Stimulated activated naive CD4-positive, alpha-beta T cell treated with Interleukin-2 at 50 U/mL for 16 hours (primary cell): ENCODE measurements around the gene GNAL.

Experiments
- DNase-seq: peaks from one replicate; lab custom pipeline; 2025; lab: John Stamatoyannopoulos, UW

The GNAL gene

DNA sequence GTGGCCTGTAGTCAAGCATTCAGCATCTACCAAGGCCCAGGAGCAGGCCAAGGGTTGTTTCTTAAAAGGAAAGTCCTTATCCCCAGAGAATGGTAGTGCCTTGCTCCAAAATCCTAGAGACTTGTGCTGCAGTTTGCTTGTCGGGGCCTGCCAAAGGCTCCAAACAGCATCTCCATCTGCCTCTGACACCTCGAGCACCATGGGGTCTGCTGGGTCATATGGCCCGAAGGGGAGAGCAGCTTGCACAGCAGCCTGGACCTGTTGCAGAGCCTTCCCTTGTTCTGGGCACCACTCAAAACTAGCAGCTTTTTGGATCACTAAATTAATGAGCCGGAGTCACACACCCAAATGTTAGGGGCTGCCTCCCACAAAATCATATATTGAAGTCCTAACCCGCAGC, 35.7 kb downstream of the GNAL start:
- no peak for DNase-seq

DNA sequence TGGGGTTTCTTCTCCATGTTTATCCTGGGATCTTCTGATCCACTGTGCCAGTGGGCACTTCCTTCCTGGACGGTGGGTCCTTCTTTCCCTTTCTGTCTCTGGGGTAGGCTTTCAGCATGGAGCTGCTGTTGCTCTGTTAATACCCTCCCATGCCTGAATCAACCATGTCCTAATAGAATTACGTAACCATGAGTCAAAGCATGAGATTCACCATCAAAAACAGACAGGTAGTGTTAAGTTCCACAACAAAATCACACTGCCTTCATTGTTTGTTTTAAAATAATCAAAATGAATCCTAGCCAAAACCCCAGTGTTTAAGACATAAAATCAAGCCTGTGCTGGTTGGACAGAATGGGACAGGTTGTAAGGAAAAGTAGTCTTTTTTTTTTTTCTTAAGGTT, 37.5 kb downstream of the GNAL start:
- no peak for DNase-seq

DNA sequence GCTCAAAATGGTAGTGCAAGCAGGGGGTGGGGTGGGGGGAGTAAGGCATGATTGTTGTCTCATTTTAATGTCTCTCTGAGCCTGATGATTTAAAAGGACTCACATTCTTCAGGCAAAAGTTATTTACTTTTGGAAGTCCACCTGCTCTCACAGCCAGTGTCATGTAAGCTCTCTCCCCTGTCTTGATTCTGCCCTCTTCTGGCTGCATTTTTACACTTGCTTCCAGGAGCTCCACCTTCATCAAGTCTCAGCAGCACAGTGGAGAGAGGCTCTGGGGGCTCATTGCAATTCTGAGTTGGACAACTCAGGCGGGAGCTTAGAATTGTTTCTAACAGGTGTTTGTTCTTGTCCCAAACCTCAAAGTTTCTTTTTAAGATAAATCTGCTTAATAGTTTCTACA, 39.2 kb downstream of the GNAL start:
- DNase-seq: no peak

DNA sequence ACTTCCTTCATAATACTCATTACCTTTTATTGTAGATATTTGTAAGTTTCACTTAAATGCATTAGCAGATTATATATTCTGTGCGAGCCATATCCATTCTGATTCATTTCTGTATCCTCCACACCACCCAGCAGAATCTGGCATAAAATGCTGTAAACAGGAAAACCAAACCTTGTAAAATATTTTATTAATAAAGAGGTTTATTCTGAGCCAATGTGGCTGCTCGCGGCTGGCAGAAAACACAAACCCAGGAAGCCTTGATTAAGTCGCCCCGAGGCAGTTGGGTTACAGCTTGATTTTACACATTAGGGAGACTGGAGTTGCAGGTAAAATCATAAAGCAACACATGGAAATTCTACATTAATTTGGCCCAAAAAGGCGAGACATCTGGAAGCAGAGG, 40.5 kb downstream of the GNAL start:
- no peak for DNase-seq

DNA sequence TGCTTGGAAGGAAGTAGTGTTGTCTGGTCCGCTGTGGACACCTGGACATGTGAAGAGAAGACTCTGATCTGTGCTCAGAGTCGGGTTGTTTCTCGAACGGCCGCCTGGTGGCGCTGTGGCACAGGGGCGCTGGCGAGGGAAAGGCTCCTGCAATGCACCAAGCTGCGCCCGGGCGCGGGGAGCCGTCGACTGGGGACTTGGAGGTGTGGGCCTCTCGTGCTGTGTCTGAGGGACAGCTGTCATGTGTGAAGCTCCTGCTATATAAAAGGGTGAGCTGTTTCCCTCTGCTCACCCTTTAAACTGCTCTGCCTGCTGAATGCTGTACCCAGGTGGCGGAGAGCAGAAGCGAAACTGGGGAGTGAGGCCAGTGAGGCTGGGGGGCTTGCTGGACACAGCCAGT, 44.0 kb downstream of the GNAL start:
- peak; percentile 45 for DNase-seq

DNA sequence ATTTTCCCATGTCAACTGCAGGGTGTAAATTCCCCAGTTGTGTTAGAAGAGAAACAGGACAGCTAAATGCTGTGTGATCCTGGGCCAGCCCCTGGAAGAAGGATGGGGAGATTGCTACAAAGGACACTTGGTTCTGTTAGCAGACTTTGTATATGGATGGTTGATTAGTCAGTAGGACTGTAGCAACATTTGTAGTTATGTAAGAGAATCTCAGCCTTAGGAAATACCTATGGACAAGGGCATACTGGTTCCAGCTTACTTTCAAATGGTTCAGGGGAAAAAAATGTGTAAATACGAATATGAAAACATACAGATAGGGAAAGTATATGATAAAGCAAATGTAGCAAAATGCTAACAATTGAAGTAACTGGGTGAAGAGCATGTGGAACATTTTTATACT, 47.6 kb downstream of the GNAL start:
- DNase-seq: no peak

DNA sequence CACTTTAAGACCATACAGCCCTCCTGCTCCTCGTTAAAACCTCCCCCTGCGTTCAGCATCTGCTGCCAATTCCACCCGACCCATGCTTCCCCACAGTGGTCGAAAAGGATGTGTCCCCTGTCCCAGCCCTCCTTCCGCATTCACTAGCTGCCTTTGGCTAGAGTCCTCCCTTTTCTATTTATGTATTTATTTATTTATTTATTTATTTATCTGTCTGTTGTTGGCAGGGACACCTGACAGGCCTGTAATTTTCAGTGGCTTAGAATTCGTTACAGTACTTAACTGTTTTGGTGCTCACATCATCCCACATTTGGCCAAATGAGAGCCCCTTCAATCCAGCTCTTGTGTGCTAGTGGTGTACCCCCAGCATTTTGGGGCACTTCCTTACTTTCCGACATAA, 50.8 kb downstream of the GNAL start:
- no peak for DNase-seq

DNA sequence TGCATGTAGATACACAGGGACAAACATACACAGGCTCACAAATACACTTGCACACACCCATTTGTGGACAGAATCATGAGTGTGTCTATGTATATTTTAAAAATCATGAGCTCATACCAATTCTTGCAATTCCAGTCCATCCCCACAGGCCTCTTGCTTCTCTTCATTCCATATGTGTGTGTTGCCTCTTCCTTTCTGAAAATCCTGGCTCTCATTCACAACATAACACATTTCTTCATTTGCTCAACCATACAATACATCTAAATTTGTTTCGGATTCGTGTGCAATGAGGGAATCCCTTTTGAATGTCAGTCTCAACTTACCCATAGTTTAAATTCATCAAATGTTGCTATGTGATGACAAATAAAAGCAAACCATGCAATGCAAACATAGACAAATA, 51.4 kb downstream of the GNAL start:
- no peak for DNase-seq

DNA sequence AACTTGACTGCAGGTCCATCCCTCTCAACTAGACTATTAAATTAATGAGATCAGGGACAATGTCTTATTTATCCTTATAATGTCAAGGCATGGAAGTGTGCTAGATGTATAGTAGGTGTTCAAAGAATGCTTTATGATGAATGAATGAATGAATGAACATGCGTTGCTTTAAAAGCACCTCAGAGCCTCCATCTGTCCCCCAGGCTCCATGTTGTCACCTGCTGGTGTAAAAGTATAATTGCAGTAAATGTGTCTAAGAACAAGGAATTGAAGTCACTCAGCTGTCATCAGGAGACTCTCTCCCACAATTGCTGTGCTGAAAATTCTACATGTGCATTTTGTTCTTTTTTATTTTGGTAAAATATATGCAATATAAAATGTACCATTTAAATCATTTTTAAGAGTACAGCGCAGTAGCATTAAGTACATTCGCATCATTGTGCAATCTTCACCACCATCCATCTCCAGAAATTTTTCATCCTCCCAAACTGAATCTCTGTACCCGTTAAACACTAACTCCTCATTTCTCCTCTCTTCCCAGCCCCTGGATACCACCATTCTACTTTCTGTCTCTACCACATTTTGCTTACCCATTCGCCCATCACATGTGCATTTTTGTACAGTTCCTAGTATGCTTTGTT, 52.6 kb downstream of the GNAL start:
- DNase-seq: no peak

DNA sequence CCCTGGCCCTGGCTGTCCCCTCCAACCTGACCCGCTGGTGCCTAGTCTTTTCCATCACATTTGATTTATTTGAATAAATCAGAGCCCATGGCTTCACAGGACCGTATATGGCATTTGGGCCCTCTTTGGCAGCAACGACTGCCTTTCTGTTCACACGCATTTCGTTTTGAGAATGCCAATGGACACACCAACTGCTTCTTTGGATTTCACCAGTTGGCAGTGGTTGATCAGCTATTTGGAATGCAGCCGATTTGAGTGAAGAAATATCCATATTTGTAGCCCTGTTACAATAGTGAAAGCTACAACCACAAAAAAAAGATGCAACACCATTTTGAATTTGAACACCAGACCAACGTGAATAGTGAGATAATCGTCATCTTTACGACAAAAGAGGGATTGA, 56.5 kb downstream of the GNAL start:
- DNase-seq: no peak

DNA sequence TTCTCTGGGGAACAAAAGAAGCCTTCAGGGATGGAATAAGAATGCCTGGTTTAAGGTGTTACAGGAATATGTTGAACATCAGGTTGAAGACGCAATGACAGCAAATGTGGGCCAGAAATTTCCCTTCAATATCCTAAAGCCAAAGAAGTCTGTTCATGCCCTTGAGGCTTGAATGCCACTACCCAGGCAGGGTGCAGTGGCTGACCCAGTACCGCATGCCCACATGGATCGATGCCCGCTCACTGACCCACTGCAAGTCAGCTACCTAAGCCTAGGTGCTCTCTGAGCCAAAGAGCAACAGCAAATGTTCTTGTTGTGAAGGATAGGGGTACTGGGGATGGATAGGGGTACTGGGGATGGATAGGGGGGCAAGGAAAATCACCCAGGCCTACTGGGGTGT, 58.2 kb downstream of the GNAL start:
- DNase-seq: no peak

DNA sequence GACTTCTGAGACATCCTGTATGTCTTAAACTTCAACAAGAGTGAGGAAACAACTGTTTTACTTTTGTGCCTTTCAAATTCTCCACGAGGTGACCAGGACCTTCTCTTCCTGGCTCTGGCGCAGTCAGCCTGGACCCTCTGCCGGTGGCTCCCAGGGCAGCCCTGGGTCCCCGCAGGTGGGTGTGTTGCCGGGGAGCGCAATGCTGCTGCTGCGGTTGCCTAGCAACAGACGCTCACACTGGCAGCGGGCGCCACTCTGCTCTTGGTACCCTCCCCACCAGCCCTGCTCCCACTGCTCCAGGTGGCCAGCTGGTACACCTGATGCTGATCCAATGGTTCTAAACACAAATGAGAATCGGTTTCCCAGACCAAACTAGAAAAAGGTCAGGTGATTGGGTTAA, 58.7 kb downstream of the GNAL start:
- no peak for DNase-seq

DNA sequence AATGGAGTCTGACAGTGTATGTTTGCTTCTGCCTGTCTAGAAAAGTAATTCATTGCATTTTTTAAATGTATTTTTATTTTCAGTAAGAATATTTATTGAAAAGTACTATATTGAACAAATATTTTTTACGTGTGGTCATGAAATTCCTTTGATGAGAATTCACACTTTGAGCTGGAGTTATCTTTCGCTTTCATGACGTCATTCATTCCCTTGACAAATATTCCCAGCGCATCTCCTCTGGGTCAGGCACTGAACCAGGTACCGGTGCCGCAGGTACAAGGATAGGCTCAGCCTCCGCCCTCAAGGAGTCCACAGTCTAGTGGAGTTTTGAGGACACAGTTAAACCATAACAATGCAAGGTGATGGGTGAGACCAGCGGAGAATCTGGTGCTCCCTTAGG, 60.2 kb downstream of the GNAL start:
- no peak for DNase-seq

DNA sequence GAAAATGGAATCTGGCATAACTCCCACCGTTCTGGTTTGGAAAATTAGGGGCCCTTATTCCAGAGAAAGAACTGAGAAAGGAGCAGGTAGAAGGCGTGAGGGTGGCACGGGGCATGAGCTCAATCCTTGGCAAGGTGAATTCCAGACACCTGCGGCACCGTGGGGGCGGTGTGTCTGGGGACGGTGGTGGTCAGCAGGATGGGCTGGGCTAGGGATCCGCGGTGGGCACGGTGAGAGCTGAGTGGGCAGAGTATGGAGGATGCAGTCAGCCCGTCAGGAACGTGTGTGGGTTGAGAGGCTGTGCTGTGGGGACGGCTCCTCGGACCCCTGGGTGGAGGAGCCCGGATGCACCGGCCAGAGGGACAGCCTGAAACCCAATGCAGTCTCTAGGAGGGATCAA, 61.1 kb downstream of the GNAL start:
- DNase-seq: no peak

DNA sequence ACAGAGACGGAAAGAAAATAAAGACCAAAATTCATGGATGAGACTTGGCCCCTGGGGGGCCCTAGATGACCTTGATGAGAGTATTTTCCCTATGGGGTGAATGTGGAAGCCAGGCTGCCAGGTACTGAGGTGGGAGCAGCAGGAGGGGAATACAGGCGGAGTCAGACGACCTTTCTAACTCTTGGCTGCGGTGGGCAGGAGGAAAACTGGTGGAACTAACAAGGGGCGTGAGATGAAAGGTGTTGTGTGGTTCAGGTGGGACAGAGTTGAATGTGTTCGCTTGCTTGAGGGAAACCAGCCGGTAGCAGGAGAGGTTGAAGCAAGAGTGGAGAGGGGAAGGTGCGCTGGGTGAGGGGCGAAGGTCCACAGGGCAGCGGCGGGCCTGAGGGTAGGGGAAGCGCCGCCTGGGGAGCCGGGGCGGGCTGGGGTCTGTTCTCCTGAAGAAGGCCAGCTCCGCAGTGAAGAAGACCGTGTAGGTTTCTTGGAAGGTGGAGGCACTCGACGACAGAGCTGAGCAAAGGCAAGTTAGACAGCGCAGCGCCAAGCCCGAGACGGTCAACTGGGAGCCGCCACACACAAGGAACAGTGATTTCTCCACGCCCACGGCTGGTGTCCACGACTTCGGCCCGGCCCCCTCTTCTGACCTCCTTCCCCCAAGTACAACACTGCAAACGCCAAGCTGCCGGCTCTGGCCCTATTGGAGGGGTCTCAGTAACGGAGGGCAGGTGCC, 61.7 kb downstream of the GNAL start:
- DNase-seq: no peak

DNA sequence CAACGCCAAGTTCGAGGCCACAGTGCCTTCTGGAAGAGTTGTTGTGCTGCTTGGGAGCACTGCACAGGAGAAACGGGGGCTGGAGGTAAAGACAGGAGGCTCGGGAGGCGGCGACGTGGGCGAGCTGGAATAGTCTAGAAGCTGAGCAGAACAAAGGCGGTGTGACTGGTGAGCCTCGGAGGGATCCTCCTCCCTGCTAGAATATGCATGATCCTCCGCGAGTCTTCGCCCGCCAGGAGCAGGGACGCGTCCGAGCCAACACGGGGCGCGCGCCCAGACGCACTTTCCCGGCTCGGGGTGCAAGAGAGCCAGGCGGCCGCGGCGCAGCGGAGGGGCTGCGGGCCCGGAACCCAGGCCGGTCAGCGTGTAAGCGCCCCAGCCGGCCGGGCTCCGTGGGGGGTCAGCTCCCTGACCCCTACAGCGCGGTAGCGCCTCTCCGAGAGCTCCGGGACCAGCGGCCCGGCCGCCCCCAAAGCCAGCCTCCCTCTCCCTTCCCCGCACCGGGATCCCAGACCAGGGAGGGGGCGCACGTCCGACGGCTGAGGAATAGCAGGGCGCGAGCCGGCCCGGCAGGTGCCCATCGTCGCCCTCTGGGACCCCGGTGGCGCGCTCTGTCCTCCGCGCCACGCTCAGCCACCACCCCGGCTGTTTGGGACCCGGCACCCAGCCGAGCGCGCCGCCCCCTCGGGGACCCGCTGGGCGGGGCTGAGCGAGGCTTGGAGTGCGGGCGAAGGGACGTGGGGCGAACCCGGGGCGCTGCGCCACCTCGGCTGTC, 62.5 kb downstream of the GNAL start:
- DNase-seq: no peak

DNA sequence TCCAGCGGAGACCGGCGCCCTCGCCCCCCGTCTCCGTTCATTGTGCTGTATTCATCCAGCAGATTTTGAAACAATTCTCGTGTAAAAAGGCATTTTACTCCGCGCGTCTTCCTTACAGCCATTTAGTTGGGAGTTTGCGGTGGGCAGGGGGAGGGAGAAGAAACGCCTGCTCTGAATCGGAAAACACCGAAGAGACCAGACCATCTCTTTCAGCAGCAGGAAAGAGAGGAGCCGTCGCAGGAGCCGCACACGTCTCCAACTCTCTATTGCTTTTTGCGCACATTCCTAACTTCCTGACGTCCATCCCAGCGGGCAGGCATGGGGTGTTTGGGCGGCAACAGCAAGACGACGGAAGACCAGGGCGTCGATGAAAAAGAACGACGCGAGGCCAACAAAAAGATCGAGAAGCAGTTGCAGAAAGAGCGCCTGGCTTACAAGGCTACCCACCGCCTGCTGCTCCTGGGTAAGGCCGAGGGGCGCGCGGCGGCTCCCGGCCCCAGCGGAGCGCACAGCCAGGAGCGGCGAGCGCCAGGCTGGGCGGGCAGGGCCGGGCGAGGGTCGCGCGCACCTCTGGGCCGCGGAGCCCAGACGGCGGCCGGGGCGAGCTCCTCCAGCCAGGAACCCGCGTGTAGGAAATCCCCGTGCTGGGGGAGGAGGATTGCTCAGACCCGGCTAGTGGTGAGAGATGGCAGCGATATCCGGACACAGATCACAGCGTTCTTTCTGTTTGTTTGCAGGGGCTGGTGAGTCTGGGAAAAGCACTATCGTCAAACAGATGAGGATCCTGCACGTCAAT, 63.2 kb downstream of the GNAL start:
- DNase-seq: no peak

DNA sequence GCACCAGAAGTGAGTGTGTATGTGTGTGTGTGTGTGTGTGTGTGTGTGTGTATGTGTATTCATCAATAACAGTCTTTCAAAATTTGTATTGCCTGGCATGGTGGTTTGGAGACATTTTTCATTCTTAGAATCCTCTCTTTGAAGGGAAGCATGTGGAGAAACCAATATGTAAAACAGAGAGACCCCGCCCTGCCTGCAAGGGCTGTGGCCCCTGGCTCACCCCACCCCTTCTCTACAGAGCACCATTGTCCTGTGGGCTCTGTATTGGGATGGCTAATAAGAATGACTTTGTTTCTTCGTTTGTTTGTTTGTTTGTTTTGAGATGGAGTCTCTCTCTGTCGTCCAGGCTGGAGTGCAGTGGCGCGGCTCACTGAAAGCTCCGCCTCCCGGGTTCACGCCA, 65.9 kb downstream of the GNAL start:
- no peak for DNase-seq

DNA sequence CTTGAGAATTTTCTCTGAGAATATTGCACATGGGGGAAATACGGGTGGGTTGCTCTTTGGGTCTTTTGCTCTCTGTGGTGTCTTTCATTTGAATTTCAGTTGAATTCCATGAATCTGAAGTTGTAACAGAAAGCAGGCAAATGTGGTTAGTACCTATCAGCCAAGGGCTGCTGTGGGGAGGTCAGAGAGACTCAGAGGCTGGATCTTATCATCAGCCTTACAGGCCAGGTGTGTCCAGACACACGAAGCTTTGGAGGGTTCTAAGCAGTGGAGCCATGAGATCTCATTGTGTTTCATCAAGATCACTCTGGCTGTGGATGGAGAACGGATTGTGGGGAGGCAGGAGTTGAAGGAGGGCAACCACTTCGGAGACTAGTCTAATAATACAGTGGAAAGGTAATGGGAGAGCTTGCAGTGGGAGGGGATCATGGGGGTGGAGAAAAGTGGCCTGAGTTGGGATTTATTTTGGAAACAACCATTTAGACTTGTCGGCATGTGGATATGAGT, 68.1 kb downstream of the GNAL start:
- no peak for DNase-seq

DNA sequence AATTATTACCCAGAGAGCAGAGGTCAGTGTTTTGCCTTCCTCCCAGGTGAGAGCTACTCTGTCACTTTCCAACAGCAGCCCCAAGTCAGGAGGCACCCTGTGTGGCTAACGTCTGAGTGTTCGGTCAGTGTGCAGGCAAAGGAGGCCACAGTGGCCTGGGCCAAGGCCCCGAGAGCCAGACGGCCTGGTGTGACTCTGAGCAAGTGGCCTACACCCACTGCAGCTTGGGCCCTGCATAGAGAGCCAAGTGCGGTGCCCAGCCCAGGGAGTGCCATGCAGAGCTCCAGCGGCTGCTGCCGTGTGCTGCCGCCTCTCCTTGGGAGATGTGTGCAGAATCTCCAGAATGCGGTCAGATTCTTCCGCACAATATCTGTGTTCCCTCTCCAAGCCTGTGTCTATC, 70.4 kb downstream of the GNAL start:
- no peak for DNase-seq

DNA sequence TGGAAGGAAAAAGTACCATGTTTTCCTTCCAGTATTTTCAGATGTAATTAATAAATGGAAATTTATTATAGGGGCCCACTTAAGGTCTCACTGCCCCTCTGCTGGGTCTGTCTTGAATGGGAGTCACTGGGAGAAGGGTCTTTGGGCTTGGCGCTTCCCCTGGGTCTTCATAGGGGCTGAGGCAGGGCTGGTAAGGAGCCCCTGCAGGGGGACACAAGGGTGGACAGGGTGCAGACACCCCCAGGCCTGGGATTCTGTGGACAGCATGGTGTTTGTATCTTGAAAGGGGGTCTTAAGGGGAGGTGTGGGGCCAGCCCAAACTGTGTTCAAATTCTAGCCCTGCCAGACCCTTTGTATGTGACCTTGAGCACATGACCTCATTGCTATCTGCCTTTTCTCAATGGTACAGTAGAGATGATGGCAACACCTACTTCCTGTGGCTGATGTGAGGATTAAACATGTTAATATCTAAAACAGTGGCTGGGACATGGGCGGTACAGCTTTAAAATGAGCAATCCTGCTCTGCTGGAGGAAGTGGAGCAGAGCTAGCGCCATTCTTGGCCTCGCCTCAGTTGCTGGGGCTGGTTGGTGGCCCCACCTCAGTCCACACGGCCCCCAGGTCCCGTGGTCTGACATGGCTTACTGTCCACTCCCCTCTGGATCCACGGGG, 71.6 kb downstream of the GNAL start:
- DNase-seq: no peak

DNA sequence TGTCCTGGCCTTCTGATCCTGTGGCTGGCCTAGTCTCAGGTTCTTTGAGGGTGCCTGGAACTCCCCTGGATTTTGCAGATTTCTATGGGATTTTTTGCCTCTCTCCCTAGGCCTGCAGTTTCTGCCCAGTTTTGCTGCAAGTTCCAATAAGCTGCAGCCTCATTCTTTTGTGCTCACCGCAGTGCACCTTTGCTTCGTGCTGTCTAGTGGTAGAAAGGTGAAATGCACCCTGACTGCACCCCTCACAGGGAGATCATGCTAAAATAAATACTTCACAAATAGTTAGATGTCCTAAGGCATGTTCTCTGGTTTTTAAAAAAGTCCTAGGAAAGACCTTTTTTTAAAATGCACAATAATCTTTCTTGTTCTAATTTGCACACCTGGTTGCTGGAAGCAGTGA, 72.5 kb downstream of the GNAL start:
- DNase-seq: no peak
